H1 (cell line): Measurements from ENCODE around the gene PRPF6. TPM values are rescaled to one million over a fixed set of nuclear protein-coding genes. Genes with fewer than 3 reads are reported as not detected.
A peak's percentile ranks its signal among the peaks of the same experiment; 100 is the strongest.

Source experiments
- CBX8 ChIP-seq: fragments of 300-800, 300-1000 bp; sonication (generic); IDR thresholded peaks from 2 replicates; pipeline ENCODE4 v1.7.1; 2016; ENCODE audit warnings: low read depth, low read length, borderline replicate concordance
- CHD1 ChIP-seq: IDR thresholded peaks from 2 replicates; pipeline ENCODE4 v1.6.1; 2012; ENCODE audit warnings: low read depth, low read length, improper control_type of control experiment
- CTBP2 ChIP-seq: IDR thresholded peaks from 2 replicates; pipeline ENCODE4 v1.7.0; 2011; ENCODE audit warnings: borderline replicate concordance, mild to moderate bottlenecking, moderate library complexity, mixed read lengths, low read length; ENCODE audit not compliant: insufficient read depth, insufficient read length
- EP300 ChIP-seq, 2 experiments: IDR thresholded peaks; 1 replicate in 1 of 2; 2 replicates in 1 of 2; pipeline ENCODE4 v1.6.1; 2011 to 2012; ENCODE audit warnings: low read depth in 2 of 2, low read length in 2 of 2, mild to moderate bottlenecking in 2 of 2, borderline replicate concordance in 1 of 2, inconsistent platforms in 1 of 2, moderate library complexity in 1 of 2
- FOSL1 ChIP-seq: IDR thresholded peaks from 2 replicates; pipeline ENCODE4 v1.6.1; 2011; ENCODE audit warnings: mild to moderate bottlenecking, low read depth, low read length, moderate library complexity; ENCODE audit not compliant: insufficient read depth
- JUND ChIP-seq: IDR thresholded peaks from 2 replicates; pipeline ENCODE4 v1.6.1; 2011; ENCODE audit warnings: mild to moderate bottlenecking, improper control_type of control experiment, low read length
- NRF1 ChIP-seq: IDR thresholded peaks from 2 replicates; pipeline ENCODE4 v1.6.1; 2011; ENCODE audit warnings: mild to moderate bottlenecking, low read depth, low read length, improper control_type of control experiment
- PHF8 ChIP-seq: fragments of 200-600 bp; sonication (generic); conservative IDR thresholded peaks from 2 replicates; pipeline ENCODE4 v1.7.1; 2012; ENCODE audit warnings: low read depth, mild to moderate bottlenecking, inconsistent platforms, low read length, moderate library complexity
- POLR2A ChIP-seq, 2 experiments: IDR thresholded peaks; 1 replicate in 1 of 2; 2 replicates in 1 of 2; pipeline ENCODE4 v1.6.1; 2011; ENCODE audit warnings: low read depth in 2 of 2, low read length in 2 of 2, mild to moderate bottlenecking in 2 of 2; ENCODE audit errors: control extremely low read depth in 1 of 2
- POLR2AphosphoS5 ChIP-seq: IDR thresholded peaks from 2 replicates; pipeline ENCODE4 v1.6.1; 2011; ENCODE audit warnings: low read depth, low read length
- RAD21 ChIP-seq, 2 experiments: IDR thresholded peaks in 1 of 2; conservative IDR thresholded peaks in 1 of 2; 2 replicates each; pipeline ENCODE4 v1.6.1; 2011; ENCODE audit warnings: low read depth in 2 of 2, low read length in 2 of 2, improper control_type of control experiment in 1 of 2, inconsistent platforms in 1 of 2, mild to moderate bottlenecking in 1 of 2, moderate library complexity in 1 of 2
- RNF2 ChIP-seq: fragments of 200-900, 300-1000 bp; sonication (generic); IDR thresholded peaks from 2 replicates; pipeline ENCODE4 v1.7.1; 2016; ENCODE audit warnings: borderline replicate concordance, low read depth, mild to moderate bottlenecking, antibody characterized with exemption, low read length; ENCODE audit not compliant: poor library complexity, severe bottlenecking; ENCODE audit errors: missing control alignments
- RXRA ChIP-seq: IDR thresholded peaks from 2 replicates; pipeline ENCODE4 v1.6.1; 2011; ENCODE audit warnings: low read depth, mild to moderate bottlenecking, low read length, moderate library complexity; ENCODE audit not compliant: insufficient read depth
- SAP30 ChIP-seq: fragments of 300-600 bp; sonication (generic); IDR thresholded peaks from 2 replicates; pipeline ENCODE4 v1.7.1; 2012; ENCODE audit warnings: low read length, moderate library complexity, mild to moderate bottlenecking, inconsistent platforms; ENCODE audit not compliant: insufficient read depth, insufficient replicate concordance
- SP1 ChIP-seq: IDR thresholded peaks from 2 replicates; pipeline ENCODE4 v1.6.1; 2011; ENCODE audit warnings: low read depth, low read length
- SP2 ChIP-seq: IDR thresholded peaks from 2 replicates; pipeline ENCODE4 v1.6.1; 2012; ENCODE audit warnings: mild to moderate bottlenecking, low read length, inconsistent platforms
- SP4 ChIP-seq: IDR thresholded peaks from 2 replicates; pipeline ENCODE4 v1.6.1; 2012; ENCODE audit warnings: low read length, inconsistent platforms
- TAF7 ChIP-seq: optimal IDR thresholded peaks from 2 replicates; pipeline ENCODE3; 2011; ENCODE audit warnings: low read depth, mild to moderate bottlenecking, inconsistent platforms, low read length, moderate library complexity, borderline replicate concordance
- TEAD4 ChIP-seq: IDR thresholded peaks from 2 replicates; pipeline ENCODE4 v1.6.1; 2012; ENCODE audit warnings: low read depth, low read length, inconsistent platforms, mixed read lengths
- polyA plus RNA-seq, 7 experiments: library from polyadenylated mRNA; depleted of rRNA in 3 of 7; stranded (reverse) in 5 of 7; unstranded in 2 of 7; fragments of >200 nt in 5 of 7; fragments of 200-250 nt in 2 of 7; gene quantifications; 1 replicate in 5 of 7; 2 replicates in 1 of 7; 4 replicates in 1 of 7; pipeline versions ENCODE4 v1.2.1 to v1.2.3, GENCODE V29; 2011 to 2013; ENCODE audit warnings: missing spikeins in 2 of 7, mixed read lengths in 2 of 7
- total RNA-seq: library from RNA; stranded (reverse); fragmentation: NEBNext Ultra II Directional; extraction: Animal tissue kit (Norgen Biotek cat#: 25700); gene quantifications from 2 replicates; pipeline ENCODE4 v1.2.1, GENCODE V29; 2021
- TF ChIP-seq, protein P1 (sequence below): IDR thresholded peaks from 2 replicates; pipeline ENCODE4 v1.6.1; 2011; ENCODE audit warnings: low read depth, mild to moderate bottlenecking, low read length; ENCODE audit not compliant: insufficient read depth
- TF ChIP-seq, protein P2 (sequence below): IDR thresholded peaks from 2 replicates; pipeline ENCODE4 v1.6.1; 2011; ENCODE audit warnings: low read length, improper control_type of control experiment
- TF ChIP-seq, protein P3 (sequence below): IDR thresholded peaks from 2 replicates; pipeline ENCODE4 v1.6.1; 2012; ENCODE audit warnings: inconsistent platforms

The PRPF6 gene
- total and polyA plus RNA-seq, 2 of the 8 experiments (the other 6 are each of a cell fraction or from before 2014, with no cell fraction given) = 27.9 to 76.9 TPM

DNA sequence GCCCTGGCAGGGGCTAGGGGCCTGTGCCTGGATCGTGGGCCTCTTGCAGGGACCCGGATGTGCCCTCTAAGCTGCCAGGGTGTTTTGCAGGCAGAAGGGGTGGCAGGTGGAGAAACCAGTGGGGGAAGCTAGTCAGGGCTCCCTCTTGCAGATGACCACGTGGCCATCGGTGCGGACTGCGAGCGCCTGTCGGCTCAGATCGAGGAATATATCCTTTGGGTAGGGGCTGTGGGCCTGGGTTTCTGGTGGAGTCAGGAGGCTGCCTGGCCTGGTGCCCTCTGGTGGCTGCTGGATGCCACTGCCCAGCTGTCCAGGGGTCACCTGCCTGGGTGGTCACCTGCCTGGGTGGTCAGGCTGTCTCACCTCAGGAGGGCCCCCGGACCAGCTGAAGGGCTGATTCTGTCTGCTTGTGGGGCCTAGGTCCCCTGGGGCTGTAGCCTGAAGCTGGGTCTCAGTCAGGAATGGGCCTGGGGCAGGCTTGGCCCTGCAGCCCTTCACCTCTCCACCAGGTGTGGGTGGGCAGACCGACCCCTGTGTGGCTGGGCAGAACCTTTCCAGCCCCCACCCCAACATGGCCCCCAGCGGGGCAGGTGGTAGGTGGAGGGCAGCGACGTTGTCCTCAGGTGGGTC is 88.8 kb downstream of the PRPF6 start (continued):
- TF ChIP-seq SP2 (no peak), RNF2 (no peak), CBX8 (no peak), RXRA (0 out of 2 replicates have a peak, but pooled peaks have one; percentile 45), FOSL1 (no peak), POLR2A (IDR thresholded peaks at IDR 0.05; ENCODE audit: control extremely low read depth in 1 of 2, low read depth in 2 of 2, low read length in 2 of 2) (no peak), RAD21 (IDR thresholded peaks at IDR 0.05 in 1 of 2, conservative IDR thresholded peaks at IDR 0.05 in 1 of 2; ENCODE audit: low read depth in 2 of 2, low read length in 2 of 2) (peak; percentile 53 to 69), NRF1 (no peak), CTBP2 (no peak), TEAD4 (no peak), JUND (0 out of 2 replicates have a peak, but pooled peaks have one; percentile 15), PHF8 (no peak), POLR2AphosphoS5 (no peak), CHD1 (no peak), SAP30 (no peak), SP4 (peak; percentile 74; the same call in 1 of the 2 replicates), EP300 (IDR thresholded peaks at IDR 0.05; ENCODE audit: borderline replicate concordance in 1 of 2, low read depth in 2 of 2, low read length in 2 of 2) (peak; percentile 35; a peak in 1 of 3 replicates), SP1 (peak; percentile 16; the same call in 1 of the 2 replicates), TAF7 (peak; percentile 12)
- TF ChIP-seq, protein P1, sequence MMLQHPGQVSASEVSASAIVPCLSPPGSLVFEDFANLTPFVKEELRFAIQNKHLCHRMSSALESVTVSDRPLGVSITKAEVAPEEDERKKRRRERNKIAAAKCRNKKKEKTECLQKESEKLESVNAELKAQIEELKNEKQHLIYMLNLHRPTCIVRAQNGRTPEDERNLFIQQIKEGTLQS = 0 out of 2 replicates have a peak, but pooled peaks have one; percentile 44
- TF ChIP-seq, protein P2, sequence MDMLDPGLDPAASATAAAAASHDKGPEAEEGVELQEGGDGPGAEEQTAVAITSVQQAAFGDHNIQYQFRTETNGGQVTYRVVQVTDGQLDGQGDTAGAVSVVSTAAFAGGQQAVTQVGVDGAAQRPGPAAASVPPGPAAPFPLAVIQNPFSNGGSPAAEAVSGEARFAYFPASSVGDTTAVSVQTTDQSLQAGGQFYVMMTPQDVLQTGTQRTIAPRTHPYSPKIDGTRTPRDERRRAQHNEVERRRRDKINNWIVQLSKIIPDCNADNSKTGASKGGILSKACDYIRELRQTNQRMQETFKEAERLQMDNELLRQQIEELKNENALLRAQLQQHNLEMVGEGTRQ = peak; percentile 55
- TF ChIP-seq, protein P3, sequence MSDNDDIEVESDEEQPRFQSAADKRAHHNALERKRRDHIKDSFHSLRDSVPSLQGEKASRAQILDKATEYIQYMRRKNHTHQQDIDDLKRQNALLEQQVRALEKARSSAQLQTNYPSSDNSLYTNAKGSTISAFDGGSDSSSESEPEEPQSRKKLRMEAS = peak; percentile 63
